HG03520 (cell line): ENCODE results near the gene ADAMTS15.

Experiments
- ATAC-seq: cut with Tn5 transposase; IDR thresholded peaks from one replicate; pipeline ENCODE4 v1.9.1; 2021; ENCODE audit warnings: mild to moderate bottlenecking, moderate library complexity; ENCODE audit not compliant: unreplicated experiment

The ADAMTS15 gene

GRCh38 chr11:130511765-130512164, 63.3 kb downstream of the ADAMTS15 start:
- no peak for ATAC-seq

- no peak for ATAC-seq
These were observed 64.2 kb downstream of the ADAMTS15 start for GRCh38 chr11:130512662-130513061.

GRCh38 chr11:130513132-130513531, 64.7 kb downstream of the ADAMTS15 start:
- ATAC-seq = no peak

- ATAC-seq = no peak
These were observed 65.9 kb downstream of the ADAMTS15 start for GRCh38 chr11:130514316-130514715.

- ATAC-seq = no peak
These were observed 66.4 kb downstream of the ADAMTS15 start for GRCh38 chr11:130514851-130515250.

- no peak for ATAC-seq
These were observed 67.5 kb downstream of the ADAMTS15 start for GRCh38 chr11:130515829-130516553.

- ATAC-seq = no peak
These were observed 68.4 kb downstream of the ADAMTS15 start for GRCh38 chr11:130516554-130517505.

GRCh38 chr11:130518164-130518680, 69.8 kb downstream of the ADAMTS15 start:
- no peak for ATAC-seq

- no peak for ATAC-seq
These were observed 70.9 kb downstream of the ADAMTS15 start for GRCh38 chr11:130519128-130519932.

GRCh38 chr11:130520271-130520671, 71.8 kb downstream of the ADAMTS15 start:
- ATAC-seq = no peak

- no peak for ATAC-seq
These were observed 74.0 kb downstream of the ADAMTS15 start for GRCh38 chr11:130522284-130522961.

- no peak for ATAC-seq
These were observed 74.7 kb downstream of the ADAMTS15 start for GRCh38 chr11:130523166-130523565.

- no peak for ATAC-seq
These were observed 75.2 kb downstream of the ADAMTS15 start for GRCh38 chr11:130523609-130524008.

GRCh38 chr11:130524132-130524790, 75.8 kb downstream of the ADAMTS15 start:
- ATAC-seq = no peak

GRCh38 chr11:130525307-130525706, 76.9 kb downstream of the ADAMTS15 start:
- ATAC-seq = no peak
